Muscle of leg (tissue), 11 donors: ENCODE results near the gene ADCY7. TPM values are rescaled to one million over a fixed set of nuclear protein-coding genes. Genes with fewer than 3 reads are reported as not detected.
"Not testable (repeated sequence)": the region's sequence is repeated elsewhere in the genome, so short reads cannot be mapped to it uniquely, and the experiment has no call there.

Experiments
- DNase-seq: peaks from one replicate; pipeline ENCODE4 v3.0.0; 2013
- H3K27ac ChIP-seq: one replicate; pipeline ENCODE4 v1.5.1; 2013; ENCODE audit warnings: mild to moderate bottlenecking, low read length, control low read depth
- H3K27me3 ChIP-seq: one replicate; pipeline ENCODE4 v1.6.1; 2013; ENCODE audit warnings: low read length; ENCODE audit not compliant: control insufficient read depth, insufficient read depth
- H3K36me3 ChIP-seq: one replicate; pipeline ENCODE4 v1.6.1; 2013; ENCODE audit warnings: low read length; ENCODE audit not compliant: control insufficient read depth, insufficient read depth
- H3K4me1 ChIP-seq: one replicate; pipeline ENCODE4 v1.6.1; 2013; ENCODE audit warnings: low read length; ENCODE audit not compliant: control insufficient read depth, insufficient read depth
- H3K4me3 ChIP-seq: one replicate; pipeline ENCODE4 v1.5.1; 2013; ENCODE audit warnings: low read length, control low read depth
- H3K9me3 ChIP-seq: replicated peaks from 2 replicates; pipeline ENCODE4 v1.6.1; 2013; ENCODE audit warnings: low read depth, low read length; ENCODE audit not compliant: control insufficient read depth
- WGBS: methylation state at CpG from one replicate; pipeline ENCODE4 v1.1.5; 2013; ENCODE audit warnings: missing lambda C conversion rate; ENCODE audit not compliant: insufficient coverage; 5-methylcytosine and 5-hydroxymethylcytosine counted together
- polyA plus RNA-seq, 8 donors: library from polyadenylated mRNA; unstranded; fragments of 120-200 nt; gene quantifications; one replicate each; pipeline versions ENCODE4 v1.2.1 to v1.2.3, GENCODE V29; 2013; ENCODE audit warnings: inconsistent platforms in 1 of 8, low replicate concordance in 1 of 8; ENCODE audit not compliant: insufficient read length in 8 of 8, insufficient read depth in 1 of 8
- total RNA-seq: library from RNA; stranded (reverse); fragments of 120-200 nt; gene quantifications from one replicate; pipeline ENCODE4 v1.2.4, GENCODE V29; 2013

The ADCY7 gene
- total and polyA plus RNA-seq, 9 donors = 6.5 to 11.9 (median 7.6) TPM

- no peaks in the 10 kb centered on the region for H3K9me3 ChIP-seq
- WGBS = 82% methylated on average over 3 of the region's 8 CpGs
- H3K27ac ChIP-seq = no peak overlapping the region
- H3K27me3 ChIP-seq = no peaks in the 10 kb centered on the region
- no peak overlapping the region for H3K4me3 ChIP-seq
- no peaks in the 10 kb centered on the region for H3K4me1 ChIP-seq
- no peak for DNase-seq
- peaks cover 20% of the 10 kb centered on the region for H3K36me3 ChIP-seq
Measured at GRCh38 chr16:50338371-50339231, 72.2 kb downstream of the ADCY7 start.

GRCh38 chr16:50340578-50340977 is 74.2 kb downstream of the ADCY7 start:
- Histone ChIP-seq H3K27me3 (no peaks in the 10 kb centered on the region), H3K9me3 (no peaks in the 10 kb centered on the region), H3K4me3 (no peak overlapping the region), H3K36me3 (peaks cover 24% of the 10 kb centered on the region), H3K4me1 (no peaks in the 10 kb centered on the region), H3K27ac (peak overlapping the region; percentile 13)
- WGBS = no CpG with 5 or more reads among the region's 2 CpGs
- peak; percentile 39 for DNase-seq

DNA sequence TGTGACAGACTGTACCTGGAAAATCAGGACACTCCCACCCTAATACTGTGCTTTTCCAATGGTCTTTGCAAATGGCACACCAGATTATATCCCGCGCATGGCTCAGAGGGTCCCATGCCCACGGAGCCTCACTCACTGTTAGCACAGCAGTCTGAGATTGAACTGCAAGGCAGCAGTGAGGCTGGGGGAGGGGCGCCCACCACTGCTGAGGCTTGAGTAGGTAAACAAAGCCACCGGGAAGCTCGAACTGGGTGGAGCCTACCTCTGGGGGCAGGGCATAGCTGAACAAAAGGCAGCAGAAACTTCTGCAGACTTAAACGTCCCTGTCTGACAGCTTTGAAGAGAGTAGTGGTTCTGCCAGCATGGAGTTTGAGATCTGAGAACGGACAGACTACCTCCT is 77.2 kb downstream of the ADCY7 start:
- H3K27ac ChIP-seq, H3K4me1 ChIP-seq, H3K4me3 ChIP-seq, DNase-seq, H3K9me3 ChIP-seq, H3K27me3 ChIP-seq: not testable (repeated sequence)
- 81% methylated on average over 7 of the region's 8 CpGs for WGBS
- H3K36me3 ChIP-seq = peaks cover 20% of the 10 kb centered on the region

DNA sequence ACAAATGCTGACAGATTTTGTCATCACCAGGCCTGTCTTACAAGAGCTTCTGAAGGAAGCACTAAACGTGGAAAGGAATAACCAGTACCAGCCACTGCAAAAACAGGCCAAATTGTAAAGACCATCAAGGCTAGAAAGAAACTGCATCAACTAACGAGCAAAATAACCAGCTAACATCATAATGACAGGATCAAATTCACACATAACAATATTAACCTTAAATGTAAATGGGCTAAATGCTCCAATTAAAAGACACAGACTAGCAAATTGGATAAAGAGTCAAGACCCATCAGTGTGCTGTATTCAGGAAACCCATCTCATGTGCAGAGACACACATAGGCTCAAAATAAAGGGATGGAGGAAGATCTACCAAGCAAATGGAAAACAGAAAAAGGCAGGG is 78.9 kb downstream of the ADCY7 start:
- not testable (repeated sequence) for H3K27me3 ChIP-seq, H3K9me3 ChIP-seq, H3K27ac ChIP-seq, H3K4me3 ChIP-seq, H3K4me1 ChIP-seq, DNase-seq
- WGBS = 100% methylated on average over 1 of the region's 2 CpGs
- H3K36me3 ChIP-seq = peaks cover 13% of the 10 kb centered on the region

GRCh38 chr16:50351116-50351515 is 84.8 kb downstream of the ADCY7 start:
- H3K36me3 ChIP-seq = peaks cover 13% of the 10 kb centered on the region
- DNase-seq = no peak
- H3K4me3 ChIP-seq = no peak overlapping the region
- no peak overlapping the region for H3K27ac ChIP-seq
- 92% methylated on average over 2 of the region's 5 CpGs for WGBS
- H3K9me3 ChIP-seq = peaks cover 3% of the 10 kb centered on the region
- H3K27me3 ChIP-seq = no peaks in the 10 kb centered on the region
- H3K4me1 ChIP-seq = no peaks in the 10 kb centered on the region

DNA sequence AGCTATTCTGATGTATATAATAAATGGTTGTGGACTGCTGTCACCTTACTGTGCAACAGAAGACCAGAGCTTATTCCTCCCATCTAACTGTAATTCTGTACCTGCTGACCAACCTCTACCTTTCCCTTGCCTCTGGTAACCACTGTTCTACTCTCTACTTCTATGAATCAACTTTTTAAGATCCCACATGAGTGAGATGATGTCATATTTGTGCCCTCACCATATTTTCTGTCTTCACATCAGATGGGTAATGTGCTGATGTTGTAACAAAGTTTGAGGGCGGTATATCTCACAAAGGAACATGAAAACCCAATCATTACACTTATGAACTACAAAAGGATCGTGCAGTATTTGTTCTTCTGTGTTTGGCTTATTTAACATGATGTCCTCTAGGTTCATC is 85.6 kb downstream of the ADCY7 start:
- no CpG with 5 or more reads among the region's 2 CpGs for WGBS
- Histone ChIP-seq H3K27ac (no peak overlapping the region), H3K36me3 (peaks cover 15% of the 10 kb centered on the region), H3K9me3 (peaks cover 3% of the 10 kb centered on the region), H3K4me1 (no peaks in the 10 kb centered on the region), H3K4me3 (no peak overlapping the region), H3K27me3 (no peaks in the 10 kb centered on the region)
- DNase-seq = no peak

DNA sequence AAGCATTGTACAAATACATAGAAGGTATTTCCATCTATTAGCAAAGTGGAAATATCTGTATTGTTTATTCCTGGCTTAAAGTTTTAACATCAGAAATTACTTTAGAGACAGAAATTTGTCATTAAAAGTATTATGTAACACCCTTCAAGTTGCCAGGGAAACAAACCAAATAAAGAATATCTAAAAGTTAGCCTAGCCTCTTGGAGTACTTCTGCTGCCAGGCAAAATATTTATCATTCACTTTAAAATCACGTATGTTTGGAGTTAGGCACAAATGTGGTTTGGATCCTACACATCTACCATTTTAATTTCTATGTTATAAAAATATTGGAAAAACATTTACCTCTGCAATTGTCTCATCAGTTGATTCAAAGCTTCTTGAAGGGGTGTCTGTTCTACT is 87.7 kb downstream of the ADCY7 start:
- Histone ChIP-seq H3K4me1 (no peaks in the 10 kb centered on the region), H3K9me3 (peaks cover 3% of the 10 kb centered on the region), H3K27ac (no peak overlapping the region), H3K4me3 (no peak overlapping the region), H3K36me3 (peaks cover 27% of the 10 kb centered on the region), H3K27me3 (no peaks in the 10 kb centered on the region)
- DNase-seq = no peak
- WGBS = no CpG with 5 or more reads among the region's 1 CpG

DNA sequence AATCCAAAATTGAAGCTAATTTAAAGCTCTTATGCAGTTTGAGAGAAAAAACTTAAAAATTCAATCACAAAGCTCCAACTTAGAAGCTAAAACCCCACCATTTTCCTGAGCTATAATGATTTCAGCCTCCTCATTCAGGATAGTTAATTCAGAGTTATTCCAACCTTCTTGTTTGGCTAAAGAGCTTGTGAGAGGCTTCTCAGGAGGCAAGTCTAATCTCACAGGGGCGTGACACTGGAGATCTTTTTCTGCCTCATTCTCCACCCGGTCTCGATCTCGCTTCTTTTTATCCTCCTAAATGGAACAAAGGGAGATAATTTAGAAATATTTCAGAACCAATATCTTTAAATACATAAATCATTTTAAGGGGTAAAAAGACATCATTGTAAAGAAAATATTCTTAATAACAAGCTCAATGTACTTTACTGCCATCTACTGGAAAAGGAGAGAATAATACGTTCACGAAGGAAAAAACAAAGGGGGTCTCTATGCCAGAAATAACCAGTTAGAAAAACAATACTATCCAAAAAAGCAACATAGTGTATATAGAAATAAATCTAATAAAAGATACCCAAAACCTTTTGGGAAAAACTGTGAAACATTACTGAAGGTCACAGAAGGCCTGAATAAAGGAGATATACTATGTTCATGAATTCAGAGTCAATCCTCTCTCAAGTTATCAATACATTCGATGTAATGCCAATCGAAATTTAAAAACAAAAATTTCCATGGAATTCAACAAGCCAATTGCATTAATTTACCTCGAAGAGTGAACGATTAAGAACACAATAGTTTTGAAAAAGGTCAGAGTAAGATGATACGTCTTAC is 88.5 kb downstream of the ADCY7 start:
- H3K36me3 ChIP-seq = peaks cover 26% of the 10 kb centered on the region
- no peak overlapping the region for H3K4me3 ChIP-seq
- peaks cover 3% of the 10 kb centered on the region for H3K9me3 ChIP-seq
- H3K27me3 ChIP-seq = no peaks in the 10 kb centered on the region
- WGBS = no CpG with 5 or more reads among the region's 11 CpGs
- H3K27ac ChIP-seq = no peak overlapping the region
- H3K4me1 ChIP-seq = no peaks in the 10 kb centered on the region
- DNase-seq = no peak

GRCh38 chr16:50359626-50360025 is 93.3 kb downstream of the ADCY7 start:
- WGBS = no CpG with 5 or more reads among the region's 1 CpG
- no peak overlapping the region for H3K27ac ChIP-seq
- peaks cover 46% of the 10 kb centered on the region for H3K36me3 ChIP-seq
- no peaks in the 10 kb centered on the region for H3K27me3 ChIP-seq
- DNase-seq = no peak
- H3K4me3 ChIP-seq = no peak overlapping the region
- H3K4me1 ChIP-seq = no peaks in the 10 kb centered on the region
- H3K9me3 ChIP-seq = peaks cover 3% of the 10 kb centered on the region

- Histone ChIP-seq H3K27me3 (no peaks in the 10 kb centered on the region), H3K9me3 (peaks cover under 1% of the 10 kb centered on the region), H3K4me1 (no peaks in the 10 kb centered on the region), H3K4me3 (no peak overlapping the region), H3K36me3 (peaks cover 50% of the 10 kb centered on the region), H3K27ac (no peak overlapping the region)
- WGBS = 70% methylated on average over 3 of the region's 6 CpGs
- DNase-seq = peak; percentile 34
Measured at GRCh38 chr16:50360033-50360778, 93.9 kb downstream of the ADCY7 start.
